ENCODE data around the gene SLC22A3. TPM values are rescaled to one million over a fixed set of nuclear protein-coding genes. Genes with fewer than 3 reads are reported as not detected.

Gene SLC22A3
- total and polyA plus RNA-seq, 2 of the 13 experiments (the other 11 are each of a cell fraction or from before 2014, with no cell fraction given) = 12.0 to 31.5 TPM

GRCh38 chr6:160347259-160348222 is 637 bp upstream of the SLC22A3 start (continued):
- TF ChIP-seq IKZF4 (CRISPR knock-in tag; IDR thresholded peaks at IDR 0.05; ENCODE audit: borderline replicate concordance, low read depth, not compliant biosample characterization) = no peak
- no peak for TF ChIP-seq ZBTB2 (CRISPR knock-in tag; IDR thresholded peaks at IDR 0.05; ENCODE audit: low read depth)
- TF ChIP-seq FOXP1 (IDR thresholded peaks at IDR 0.05) = no peak
- no peak for TF ChIP-seq FOXP1 (CRISPR knock-in tag; IDR thresholded peaks at IDR 0.05)
- no peak for TF ChIP-seq MTF1 (CRISPR knock-in tag; IDR thresholded peaks at IDR 0.05)
- TF ChIP-seq ZNF180 (CRISPR knock-in tag; IDR thresholded peaks at IDR 0.05; ENCODE audit: borderline replicate concordance, low read depth) = no peak
- TF ChIP-seq REL (CRISPR knock-in tag; conservative IDR thresholded peaks at IDR 0.05) = 0 out of 2 replicates have a peak, but pooled peaks have one; percentile 57
- no peak for TF ChIP-seq TFE3 (CRISPR knock-in tag; IDR thresholded peaks at IDR 0.05)
- TF ChIP-seq ZNF253 (CRISPR knock-in tag; IDR thresholded peaks at IDR 0.05; ENCODE audit: borderline replicate concordance) = no peak
- no peak for TF ChIP-seq ZNF639 (CRISPR knock-in tag; conservative IDR thresholded peaks at IDR 0.05)
- no peak; the same call in 1 of the 2 replicates for TF ChIP-seq ZNF790 (CRISPR knock-in tag; IDR thresholded peaks at IDR 0.05; ENCODE audit: borderline replicate concordance)
- TF ChIP-seq FOXO1 (CRISPR knock-in tag; IDR thresholded peaks at IDR 0.05) = no peak
- no peak for TF ChIP-seq DDIT3 (CRISPR knock-in tag; IDR thresholded peaks at IDR 0.05)
- no peak for TF ChIP-seq CREB1 (IDR thresholded peaks at IDR 0.05)
- no peak for TF ChIP-seq CREB1 (CRISPR knock-in tag; IDR thresholded peaks at IDR 0.05)
- TF ChIP-seq AKNA (CRISPR knock-in tag; IDR thresholded peaks at IDR 0.05; ENCODE audit: borderline replicate concordance) = no peak
- TF ChIP-seq ZNF678 (CRISPR knock-in tag; IDR thresholded peaks at IDR 0.05) = no peak
- TF ChIP-seq HNF4G (IDR thresholded peaks at IDR 0.05; ENCODE audit: borderline replicate concordance, low read depth, low read length) = no peak
- no peak; the same call in 1 of the 2 replicates for TF ChIP-seq HNF4G (CRISPR knock-in tag; IDR thresholded peaks at IDR 0.05; ENCODE audit: borderline replicate concordance, low read depth)
- TF ChIP-seq GATAD2A (CRISPR knock-in tag; IDR thresholded peaks at IDR 0.05) = no peak

Measured in HepG2 (cell line).